HG03108 (cell line): ENCODE results near the gene SPTBN1.

ENCODE experiments used
- ATAC-seq: cut with Tn5 transposase; IDR thresholded peaks from one replicate; pipeline ENCODE4 v1.9.1; 2021; ENCODE audit warnings: moderate library complexity; ENCODE audit not compliant: unreplicated experiment

The SPTBN1 gene

DNA sequence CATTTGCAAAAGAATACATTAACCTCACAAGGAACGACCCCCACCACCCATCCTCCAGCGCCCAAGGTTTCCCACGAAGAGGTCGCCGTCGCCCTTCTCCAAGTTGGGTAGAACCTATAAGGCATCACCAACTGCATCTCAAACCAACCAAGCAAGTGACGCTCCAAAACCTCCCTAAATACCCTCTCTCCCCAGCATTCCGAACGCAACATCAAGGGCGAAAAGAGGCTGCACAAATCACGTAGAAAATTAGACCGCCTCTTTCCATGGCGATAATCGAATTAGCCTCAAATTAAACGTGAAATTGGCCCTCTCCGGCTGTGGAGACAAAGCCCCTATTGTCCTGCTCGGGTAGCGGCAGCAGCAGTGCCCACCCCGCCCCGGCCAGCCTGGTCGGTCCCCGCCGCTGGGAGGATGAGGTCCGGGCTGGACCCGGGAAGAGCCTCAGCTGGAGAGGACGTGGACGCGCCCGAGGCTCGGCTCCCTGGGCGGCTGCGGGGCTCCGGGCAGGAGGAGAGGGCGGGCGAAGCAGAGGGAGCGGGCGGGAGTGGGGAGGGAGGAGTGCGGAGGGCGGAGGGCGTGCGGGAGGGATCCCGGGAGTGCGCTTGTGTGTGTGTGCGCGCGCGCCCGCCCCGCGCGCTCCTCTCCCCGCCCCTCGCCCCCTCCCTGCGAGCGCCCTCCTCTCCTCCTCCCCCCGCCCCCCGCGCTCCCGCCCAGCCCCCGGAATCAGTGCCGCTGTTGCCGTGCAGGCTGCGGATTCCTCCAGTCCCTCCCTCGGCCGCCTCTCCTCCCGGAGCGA, at the start of gene SPTBN1:
Gene SPTBN1 (plus strand): TSS at position 765 of the 799 bp plus-strand sequence. CDS start 70,092 bp downstream, outside the sequence.
- ATAC-seq: no peak

DNA sequence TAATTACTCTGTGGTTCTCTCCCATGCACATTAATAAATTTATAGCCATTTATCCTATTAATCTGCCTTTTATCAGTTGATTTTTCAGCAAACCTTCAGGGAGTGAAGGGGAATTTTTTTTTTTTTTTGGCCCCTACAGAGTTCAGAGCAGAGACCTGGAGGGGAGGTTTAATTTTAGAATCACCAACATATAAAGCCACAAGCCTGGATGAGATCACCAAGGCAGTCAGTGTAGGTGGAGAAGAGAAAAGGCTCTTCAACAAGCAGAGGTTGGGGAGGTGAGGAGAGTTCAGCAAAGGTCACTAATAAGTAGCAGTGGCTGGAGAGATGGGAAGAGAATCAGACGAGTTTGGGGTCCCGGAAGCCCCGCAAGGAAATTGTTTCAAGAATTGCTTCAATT, 48.4 kb upstream of the SPTBN1 start:
- ATAC-seq: no peak

DNA sequence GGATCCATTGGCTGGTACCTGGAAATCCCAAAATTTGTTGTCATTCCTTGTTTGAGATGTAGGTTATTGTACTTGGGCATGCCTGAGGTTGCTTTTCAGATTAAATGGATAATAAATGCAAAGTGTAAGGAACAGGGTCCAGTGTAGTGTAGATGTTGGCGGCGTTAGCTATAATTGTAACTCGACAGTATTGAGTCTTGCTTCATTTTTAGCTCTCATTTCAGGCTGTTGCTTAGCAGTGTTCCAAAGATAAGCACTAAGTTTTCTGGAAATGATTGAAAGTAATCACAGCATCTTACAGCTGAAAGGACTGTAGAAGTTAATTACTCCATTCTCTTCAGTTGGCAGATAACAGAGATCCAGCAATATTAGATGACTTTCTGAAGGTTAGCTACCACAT, 47.8 kb upstream of the SPTBN1 start:
- no peak for ATAC-seq

DNA sequence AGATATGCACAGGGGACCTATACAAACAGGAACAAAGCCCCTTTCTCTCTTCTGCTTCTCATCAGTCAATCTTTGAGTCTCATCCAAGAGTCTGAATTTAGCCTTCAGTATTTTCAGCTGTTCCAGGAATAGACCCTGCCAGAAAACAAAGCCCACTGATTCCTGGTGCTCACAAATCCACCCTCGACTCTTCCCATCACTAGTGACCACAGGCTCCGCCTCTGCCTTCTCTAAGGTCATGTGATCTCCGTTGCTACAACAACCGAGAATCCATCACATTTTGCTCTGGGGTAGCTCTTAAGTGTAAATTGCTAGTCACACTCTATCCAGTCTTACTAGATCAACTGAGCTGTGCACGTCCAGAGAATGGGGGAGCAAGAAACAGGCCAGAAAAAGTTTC, 46.4 kb upstream of the SPTBN1 start:
- ATAC-seq: no peak

DNA sequence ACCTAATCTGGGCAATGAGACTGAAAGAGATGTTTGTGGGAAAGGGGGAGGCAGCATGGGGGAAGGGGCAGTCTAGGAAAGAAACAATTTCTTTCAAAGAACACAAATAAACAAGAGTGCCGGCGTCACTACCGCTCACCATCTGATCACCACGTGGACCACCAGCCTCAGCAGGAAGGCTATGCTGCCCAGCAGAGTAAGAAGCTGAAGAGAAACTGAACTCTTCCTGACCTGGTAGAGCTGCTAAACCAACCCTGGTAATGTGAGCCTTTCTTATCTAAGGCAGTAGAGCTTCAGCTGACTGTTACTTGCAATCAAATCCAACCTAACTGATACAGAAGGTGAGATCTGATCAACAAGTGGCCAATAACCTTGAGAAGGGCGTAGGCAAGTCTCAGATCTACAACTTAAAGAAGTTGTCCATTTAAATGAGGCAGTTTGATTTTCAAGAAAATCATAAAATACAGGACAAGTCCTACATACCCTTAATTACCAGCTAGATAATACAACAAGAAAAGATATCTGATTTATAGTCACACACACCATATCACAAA, 44.2 kb upstream of the SPTBN1 start:
- ATAC-seq: no peak

DNA sequence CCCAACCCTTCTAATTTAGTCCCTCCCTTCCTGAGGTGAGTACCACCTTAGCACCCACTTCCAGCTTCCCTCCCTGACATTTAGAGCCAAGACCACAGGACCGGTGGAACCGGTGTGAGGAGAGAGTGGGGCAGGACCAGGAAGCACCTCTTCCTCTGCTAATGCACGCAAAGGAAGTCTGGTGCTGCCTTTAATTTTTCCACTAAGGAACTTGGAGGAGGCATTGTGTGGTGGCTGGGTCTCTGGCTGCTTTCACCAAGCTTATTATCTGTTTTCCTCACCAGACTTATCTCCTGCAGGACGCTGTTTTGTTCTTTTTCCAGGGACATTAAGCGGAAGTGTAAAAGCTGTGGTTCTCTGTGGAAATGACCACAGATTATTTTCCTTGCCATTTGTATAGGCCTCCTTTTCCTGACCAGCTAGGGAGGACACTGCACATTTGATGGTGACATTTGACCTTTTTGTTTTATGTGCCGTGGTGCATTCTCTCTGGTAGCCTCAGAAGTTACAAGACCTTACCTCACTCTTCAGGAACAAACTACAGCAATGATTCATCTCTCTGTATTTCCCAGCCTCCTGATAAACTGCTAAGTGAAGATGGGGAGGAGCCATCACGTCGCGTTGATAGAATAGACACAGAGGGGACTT, 39.8 kb upstream of the SPTBN1 start:
- no peak for ATAC-seq

DNA sequence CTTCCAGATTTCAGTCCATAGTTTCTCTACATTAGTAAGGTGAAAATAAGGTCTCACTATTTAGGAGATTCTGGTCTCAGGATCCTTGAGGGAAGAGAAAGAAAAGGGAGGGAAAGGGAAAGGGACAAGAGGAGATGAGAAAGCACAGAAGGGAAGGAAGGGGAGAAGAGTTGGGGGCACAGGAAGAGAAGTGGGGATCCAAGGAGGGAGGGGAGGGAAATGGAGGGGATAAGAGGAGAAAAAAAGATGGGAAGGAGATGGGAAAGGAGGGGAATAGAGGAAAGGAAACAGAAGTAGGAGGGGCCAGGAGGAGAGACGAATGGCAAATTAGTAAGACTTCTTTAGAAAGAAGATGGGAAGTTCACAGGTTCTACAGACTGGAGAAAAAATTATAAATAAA, 39.2 kb upstream of the SPTBN1 start:
- ATAC-seq: no peak

DNA sequence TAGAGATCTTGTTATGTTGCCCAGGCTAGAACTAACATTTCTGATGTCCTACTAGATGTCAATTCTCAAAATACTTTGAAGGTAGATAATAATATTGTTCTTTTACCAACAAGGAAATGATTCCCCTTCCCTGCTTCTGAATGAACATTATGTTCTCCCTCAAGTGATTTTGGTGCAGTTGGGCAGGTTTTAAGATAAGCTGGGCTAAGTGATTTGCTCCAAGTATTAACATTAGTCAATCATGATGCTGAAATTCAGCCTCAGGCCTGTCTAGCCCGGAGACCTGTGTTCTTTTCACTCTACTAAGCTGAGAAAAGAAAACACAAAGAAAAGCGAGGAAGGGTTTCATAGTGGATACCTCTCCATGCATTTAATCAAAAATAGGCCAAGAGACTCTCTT, 38.5 kb upstream of the SPTBN1 start:
- ATAC-seq: no peak

DNA sequence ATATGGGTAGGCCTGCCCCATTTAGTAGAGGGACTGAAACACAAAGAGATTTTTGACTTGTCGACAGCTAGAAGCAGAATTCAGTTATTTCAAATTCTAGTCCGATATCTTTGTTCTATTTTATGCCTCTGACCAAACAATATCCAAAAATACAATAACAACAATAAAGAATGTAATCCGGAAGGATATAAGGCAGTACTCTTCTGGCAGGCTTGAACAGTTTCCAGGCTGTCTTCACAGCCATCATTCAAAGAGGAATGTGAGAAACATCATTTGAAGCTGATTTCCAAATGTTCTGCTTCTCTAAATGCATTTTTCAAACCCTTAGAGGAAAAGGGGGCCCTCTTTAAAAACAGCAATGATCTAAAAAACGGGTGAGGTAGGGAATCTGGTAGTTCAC, 36.7 kb upstream of the SPTBN1 start:
- no peak for ATAC-seq

DNA sequence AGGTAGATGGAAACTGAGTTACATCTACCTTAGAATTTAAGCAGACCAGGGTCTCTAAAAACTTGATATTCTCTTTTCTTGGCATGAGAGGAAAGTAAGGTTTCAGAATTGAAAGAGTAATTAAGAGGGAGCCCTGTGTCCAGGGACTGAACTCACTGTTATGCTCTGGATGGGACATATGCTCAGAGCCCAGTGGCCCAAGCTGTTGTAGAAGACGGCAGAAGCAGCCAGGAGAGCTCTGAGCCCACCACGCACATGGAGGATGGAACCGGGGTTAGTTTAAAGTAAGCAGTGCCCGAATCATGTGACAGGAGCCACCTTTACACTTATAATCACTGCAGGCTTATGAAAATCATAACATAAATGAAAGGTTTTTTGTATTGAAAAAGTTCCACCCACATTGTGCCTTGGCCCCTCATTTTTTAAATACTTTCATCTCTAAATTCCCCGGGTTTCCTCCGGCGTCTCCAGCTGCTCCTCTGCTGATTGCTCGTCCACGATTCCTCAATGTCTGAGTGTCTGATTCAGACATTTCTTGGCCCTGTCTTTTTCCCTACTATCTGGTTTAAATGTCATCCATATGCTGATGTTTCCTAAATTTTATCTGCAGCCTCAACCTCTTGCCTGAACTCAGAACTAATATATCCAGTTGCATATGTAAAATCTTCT, 36.1 kb upstream of the SPTBN1 start:
- no peak for ATAC-seq

DNA sequence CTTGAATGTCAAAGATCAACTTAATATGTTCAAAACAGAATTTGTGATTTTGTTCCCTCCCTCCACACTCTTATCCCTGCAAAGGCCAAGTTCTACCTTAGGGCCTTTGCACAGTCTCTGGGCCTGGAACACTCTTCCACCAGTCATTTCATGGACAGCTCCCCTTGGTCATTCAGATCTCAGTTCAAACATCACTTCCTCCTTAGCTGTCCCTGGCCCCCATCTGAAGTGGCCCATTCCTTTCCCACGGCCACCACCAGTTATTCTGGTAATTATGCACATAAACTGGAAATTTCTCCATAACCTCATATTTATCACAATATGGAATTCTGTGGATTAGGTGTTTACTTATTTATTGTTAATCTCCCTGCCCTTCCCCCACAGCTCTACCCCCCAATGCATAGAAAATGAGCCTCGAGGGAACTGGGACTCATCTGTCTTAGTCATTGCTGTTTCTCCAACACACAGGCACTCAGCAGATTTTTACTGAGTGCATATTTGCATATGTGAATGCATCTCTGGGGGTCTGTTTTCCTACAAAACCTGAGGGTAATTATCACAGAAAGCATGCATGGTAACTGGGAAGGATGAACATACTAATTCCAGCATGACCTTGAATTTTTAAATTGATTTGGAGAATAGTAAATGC, 35.5 kb upstream of the SPTBN1 start:
- no peak for ATAC-seq

DNA sequence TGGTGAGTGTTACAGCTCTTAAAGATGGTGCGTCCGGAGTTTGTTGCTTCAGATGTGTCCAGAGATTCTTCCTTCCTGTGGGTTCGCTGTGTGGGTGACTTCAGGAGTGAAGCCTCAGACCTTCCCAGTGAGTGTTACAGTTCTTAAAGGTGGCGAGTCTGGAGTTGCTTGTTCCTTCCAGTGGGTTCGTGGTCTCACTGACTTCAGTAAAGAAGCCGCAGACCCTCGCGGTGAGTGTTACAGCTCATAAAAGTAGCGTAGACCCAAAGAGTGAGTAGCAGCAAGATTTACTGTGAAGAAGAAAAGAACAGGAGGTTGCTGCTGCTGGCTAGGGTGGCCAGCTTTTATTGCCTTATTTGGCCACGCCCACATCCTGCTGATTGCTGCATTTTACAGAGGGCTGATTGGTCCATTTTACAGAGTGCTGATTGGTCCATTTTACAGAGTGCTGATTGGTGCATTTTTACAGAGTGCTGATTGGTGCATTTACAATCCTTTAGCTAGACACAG, 34.0 kb upstream of the SPTBN1 start:
- no peak for ATAC-seq

DNA sequence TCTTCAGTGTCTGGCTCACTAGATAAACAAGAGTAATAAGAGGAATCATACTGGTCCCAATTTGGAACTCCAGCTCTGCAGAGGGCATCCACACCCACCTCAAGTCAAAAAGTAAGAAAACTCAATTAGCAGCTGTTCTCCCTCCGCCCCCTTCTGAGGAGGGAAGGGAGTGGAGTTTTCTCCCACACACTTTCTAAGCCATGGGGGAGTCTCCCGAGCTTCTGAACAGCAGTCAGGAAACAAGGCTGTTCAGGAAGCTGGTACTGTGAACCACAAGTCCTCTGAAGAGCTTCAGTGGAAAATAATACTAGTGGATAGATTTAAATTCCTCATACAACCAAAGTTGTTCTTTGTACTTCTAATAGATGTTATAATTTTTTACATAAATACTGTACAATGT, 32.9 kb upstream of the SPTBN1 start:
- no peak for ATAC-seq

DNA sequence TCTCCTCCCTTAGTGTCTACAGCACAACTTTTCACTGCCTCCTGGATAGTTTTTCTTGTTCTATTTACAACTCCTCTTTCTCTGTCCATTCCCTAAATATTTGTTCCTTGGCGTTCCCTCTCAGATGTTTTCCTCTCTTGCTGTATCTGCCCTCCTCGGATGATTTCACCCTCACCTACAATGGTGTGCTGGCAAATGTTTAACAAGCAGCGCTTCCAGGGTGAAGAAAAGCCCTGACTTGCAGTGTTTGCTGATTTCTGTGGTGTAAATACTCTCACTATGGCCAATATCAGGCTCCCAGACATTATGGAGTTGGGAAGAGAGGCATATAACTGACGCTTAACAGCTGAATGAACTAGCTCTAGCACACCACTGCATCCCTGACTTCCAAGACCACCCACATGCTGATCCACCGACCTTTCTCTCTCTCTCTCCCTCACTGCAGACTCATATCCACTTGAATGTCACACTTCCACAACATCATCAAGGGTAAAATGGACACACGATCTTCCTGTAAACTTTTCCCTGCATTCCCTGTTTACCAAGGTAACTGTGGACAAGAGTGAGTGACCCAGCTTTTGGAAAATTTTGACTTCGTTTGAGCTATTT, 31.5 kb upstream of the SPTBN1 start:
- no peak for ATAC-seq

DNA sequence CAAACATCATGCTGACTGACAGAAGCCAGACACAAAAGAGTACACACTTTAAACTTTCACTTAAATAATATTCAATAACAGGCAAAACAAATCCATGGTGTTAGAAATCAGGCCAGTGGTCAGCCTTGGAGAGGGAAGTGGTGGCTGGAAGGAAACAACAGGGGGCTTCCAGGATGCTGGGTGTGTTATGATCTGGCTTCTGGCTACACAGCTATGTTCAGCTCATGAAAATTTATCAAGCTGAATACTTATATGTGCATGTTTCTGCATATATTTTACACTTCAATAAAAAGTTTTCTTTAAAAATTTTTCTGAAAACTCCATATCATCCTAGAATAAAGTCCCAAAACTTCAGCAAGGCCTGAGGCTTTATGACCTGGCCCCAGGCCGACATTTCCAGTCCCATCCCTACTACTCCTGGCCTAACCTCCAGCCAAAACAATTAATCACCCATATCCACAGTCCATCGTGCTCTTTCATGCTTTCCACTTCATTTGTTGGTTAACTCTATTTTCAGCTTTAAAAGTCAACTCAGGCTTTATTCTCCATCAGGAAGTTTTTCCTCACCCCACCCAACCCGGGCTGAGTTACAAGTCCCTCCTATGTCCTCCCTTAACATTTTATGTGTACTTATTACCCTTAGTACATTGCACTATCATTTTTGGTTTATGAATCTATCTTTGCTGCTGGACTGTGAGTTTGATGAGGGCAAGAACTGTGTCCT, 27.9 kb upstream of the SPTBN1 start:
- no peak for ATAC-seq

DNA sequence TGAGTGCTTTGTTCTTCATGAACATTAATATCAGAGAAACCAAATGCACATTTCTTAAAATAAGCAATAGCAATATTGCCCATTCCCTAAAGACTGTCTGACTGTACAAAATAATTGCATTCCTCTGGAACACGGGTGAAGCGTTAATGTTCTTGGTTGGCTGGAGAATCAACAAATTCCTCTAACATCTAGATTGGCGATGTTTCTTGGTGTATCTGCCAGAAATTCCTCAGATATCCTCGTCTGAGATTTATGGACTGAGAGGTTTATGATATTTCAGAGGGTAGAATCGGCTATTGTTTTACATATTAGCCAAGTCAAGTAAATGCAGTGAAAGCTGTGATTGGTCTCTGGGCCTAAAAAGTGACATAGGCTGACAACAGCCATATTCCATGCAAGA, 27.1 kb upstream of the SPTBN1 start:
- ATAC-seq: no peak

DNA sequence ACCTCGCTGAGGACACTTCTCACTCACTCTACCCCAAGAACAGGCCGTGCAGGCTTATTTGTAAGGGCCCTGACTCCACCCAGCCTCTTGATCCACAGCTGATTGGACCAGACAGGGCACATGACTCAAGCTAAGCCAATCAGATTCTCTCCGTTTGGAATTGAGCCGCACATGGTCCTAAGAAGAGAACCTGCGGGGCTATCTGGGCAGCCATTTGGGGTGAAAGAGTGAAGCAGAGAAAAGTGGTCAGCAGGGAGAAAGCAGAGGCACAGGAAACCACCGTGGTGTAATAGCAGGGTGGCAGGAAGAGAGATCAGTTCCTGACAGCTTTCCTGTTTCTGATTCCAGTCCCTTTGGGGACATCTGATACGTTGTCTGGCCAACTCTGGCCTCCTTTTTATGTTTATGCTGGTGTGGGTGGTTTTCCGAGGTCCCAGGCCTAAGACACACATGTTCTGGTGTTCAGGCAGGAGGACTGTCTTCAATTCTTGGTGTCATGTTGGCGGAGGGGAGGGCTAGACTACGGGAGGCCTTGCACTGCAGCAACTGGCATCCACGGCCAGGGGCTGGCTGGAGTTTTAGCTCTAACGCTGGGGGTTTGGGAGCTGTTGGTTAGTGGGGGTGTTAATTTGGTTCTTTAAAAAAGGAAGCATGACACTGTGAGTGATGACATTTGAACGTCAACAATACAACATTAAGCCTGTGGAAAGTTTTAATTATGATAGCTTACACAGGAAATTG, 26.1 kb upstream of the SPTBN1 start:
- ATAC-seq: no peak

DNA sequence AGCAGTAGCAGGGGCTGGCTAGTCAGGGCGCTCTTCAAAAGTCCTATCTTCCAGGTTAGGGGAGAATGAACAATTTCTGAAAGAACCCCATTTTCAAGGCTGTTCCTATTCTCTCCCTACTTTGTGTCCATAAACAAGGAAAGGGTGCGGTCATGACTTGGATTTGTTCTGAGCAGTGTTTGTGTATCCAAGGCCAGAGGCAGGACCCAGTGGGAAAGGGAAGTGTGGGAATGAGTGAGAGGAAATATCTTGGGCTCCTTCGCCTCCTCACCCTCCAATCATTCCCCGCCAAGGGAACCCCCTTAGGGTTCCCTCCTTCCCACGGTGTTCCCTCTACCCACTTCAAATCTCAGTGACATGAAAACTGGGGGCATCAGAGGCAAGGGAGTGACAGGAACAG, 25.5 kb upstream of the SPTBN1 start:
- ATAC-seq: no peak

DNA sequence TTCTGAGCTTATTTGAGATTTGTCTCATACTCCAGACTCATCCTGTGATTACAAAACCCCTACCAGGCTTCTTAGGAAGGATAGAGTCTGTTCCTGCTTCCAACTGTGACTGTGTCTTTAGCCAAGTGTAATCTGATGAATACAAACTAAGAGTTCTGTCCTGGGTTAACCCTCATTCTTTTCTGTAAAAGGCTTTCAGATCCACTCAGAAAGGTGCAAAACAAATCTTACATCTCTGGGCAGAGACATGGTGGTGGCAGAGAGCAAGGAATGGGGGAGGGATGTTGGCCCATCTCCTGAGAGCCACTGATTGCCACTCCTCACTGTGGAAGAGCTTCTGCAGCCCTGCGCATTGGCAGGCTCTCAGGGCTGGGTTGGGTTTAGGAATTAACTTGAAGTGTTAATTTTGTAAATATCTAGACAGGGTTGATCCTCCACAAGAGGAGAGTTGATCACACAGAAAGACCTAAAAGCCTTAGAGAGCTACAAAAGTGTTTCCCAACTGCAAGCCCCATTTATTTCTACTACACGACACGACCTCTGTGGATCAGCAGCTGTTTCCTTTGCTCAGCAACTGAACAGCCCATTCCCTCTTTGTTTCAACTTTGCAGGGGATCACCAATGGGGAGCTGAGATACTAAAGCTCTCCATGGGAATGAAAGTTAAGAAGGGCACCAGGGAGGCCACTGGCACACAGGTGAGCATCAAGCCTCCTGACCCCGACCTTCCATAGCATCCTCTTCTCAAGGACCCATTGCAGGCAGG, 23.7 kb upstream of the SPTBN1 start:
- no peak for ATAC-seq
